NCI-H526 (cell line): Measurements from ENCODE around the gene PRR3.
"Not testable (repeated sequence)": the region's sequence is repeated elsewhere in the genome, so short reads cannot be mapped to it uniquely, and the experiment has no call there.

ENCODE experiments used
- DNase-seq, 2 experiments: peaks; one replicate each; lab custom pipeline; 2025; lab: John Stamatoyannopoulos, UW

The PRR3 gene

GRCh38 chr6:30556906-30557682 lies at the start of gene PRR3:
Gene PRR3 (plus strand): TSS chr6:30557295. CDS start chr6:30557345, 50 bp downstream.
- peak; percentile 86 to 91 for DNase-seq

- peak in 1 of 2 experiments; percentile 45 for DNase-seq
These were observed 49.0 kb upstream of the PRR3 start for GRCh38 chr6:30507849-30508827.

GRCh38 chr6:30508890-30509736 lies 48.0 kb upstream of the PRR3 start:
- no peak for DNase-seq

- no peak for DNase-seq
These were observed 46.5 kb upstream of the PRR3 start for GRCh38 chr6:30510419-30511168.

- no peak for DNase-seq
These were observed 45.9 kb upstream of the PRR3 start for GRCh38 chr6:30511169-30511546.

- no peak for DNase-seq
These were observed 43.6 kb upstream of the PRR3 start for GRCh38 chr6:30513451-30513850.

GRCh38 chr6:30515106-30515505 lies 42.0 kb upstream of the PRR3 start:
- no peak for DNase-seq

GRCh38 chr6:30515944-30516753 lies 40.9 kb upstream of the PRR3 start:
- peak; percentile 65 to 73 for DNase-seq

- DNase-seq: not testable (repeated sequence)
These were observed 40.4 kb upstream of the PRR3 start for GRCh38 chr6:30516754-30517076.

- not testable (repeated sequence) for DNase-seq
These were observed 39.2 kb upstream of the PRR3 start for GRCh38 chr6:30517767-30518504.

GRCh38 chr6:30518505-30519145 lies 38.5 kb upstream of the PRR3 start:
- not testable (repeated sequence) for DNase-seq

- DNase-seq: no peak
These were observed 36.6 kb upstream of the PRR3 start for GRCh38 chr6:30520522-30520921.

- not testable (repeated sequence) for DNase-seq
These were observed 36.0 kb upstream of the PRR3 start for GRCh38 chr6:30521082-30521481.

- not testable (repeated sequence) for DNase-seq
These were observed 35.1 kb upstream of the PRR3 start for GRCh38 chr6:30521952-30522351.

- DNase-seq: not testable (repeated sequence)
These were observed 30.7 kb upstream of the PRR3 start for GRCh38 chr6:30526444-30526843.

- DNase-seq: not testable (repeated sequence)
These were observed 27.7 kb upstream of the PRR3 start for GRCh38 chr6:30529349-30529875.

- DNase-seq: no peak
These were observed 27.1 kb upstream of the PRR3 start for GRCh38 chr6:30530014-30530413.

GRCh38 chr6:30533460-30534294 lies 23.4 kb upstream of the PRR3 start:
- no peak for DNase-seq
